Measurements from ENCODE around the gene TREML4.

The TREML4 gene

GRCh38 chr6:41228616-41229015 is 467 bp downstream of the TREML4 start:
- TF ChIP-seq GABPA (IDR thresholded peaks at IDR 0.05; ENCODE audit: low read depth) = no peak
- TF ChIP-seq CTCF (IDR thresholded peaks at IDR 0.05; ENCODE audit: insufficient read depth, low read length) = no peak
- 0 out of 2 replicates have a peak overlapping the region, but pooled peaks have one; percentile 42 for H3K27ac ChIP-seq (replicated peaks)
- H3K27me3 ChIP-seq (ENCODE audit: insufficient read depth, poor library complexity, severe bottlenecking) = no peaks in the 10 kb centered on the region
- DNase-seq (ENCODE audit: low read depth in 1 of 2, low spot score in 1 of 2) = peak in 1 of 2 experiments; percentile 63
- H3K4me3 ChIP-seq (replicated peaks; ENCODE audit: insufficient read depth, low read length) = no peak overlapping the region

GRCh38 chr6:41229721-41230120 is 1.6 kb downstream of the TREML4 start:
- no peak overlapping the region for H3K27ac ChIP-seq (replicated peaks)
- H3K4me3 ChIP-seq (replicated peaks; ENCODE audit: insufficient read depth, low read length) = no peak overlapping the region
- DNase-seq (ENCODE audit: low read depth in 1 of 2, low spot score in 1 of 2) = no peak
- no peak for TF ChIP-seq REST (IDR thresholded peaks at IDR 0.05; ENCODE audit: insufficient replicate concordance, low read depth)
- H3K27me3 ChIP-seq (ENCODE audit: insufficient read depth, poor library complexity, severe bottlenecking) = no peaks in the 10 kb centered on the region

GRCh38 chr6:41231246-41231645 is 3.1 kb downstream of the TREML4 start:
- Histone ChIP-seq H3K27ac (replicated peaks) (no peak overlapping the region), H3K27me3 (ENCODE audit: insufficient read depth, poor library complexity, severe bottlenecking) (no peaks in the 10 kb centered on the region), H3K4me3 (replicated peaks; ENCODE audit: insufficient read depth, low read length) (no peak overlapping the region)
- TF ChIP-seq GABPA (IDR thresholded peaks at IDR 0.05; ENCODE audit: low read depth) (no peak), POLR2AphosphoS5 (IDR thresholded peaks at IDR 0.05; ENCODE audit: low read depth) (no peak), SPI1 (IDR thresholded peaks at IDR 0.05; ENCODE audit: borderline replicate concordance, low read depth) (no peak), CTCF (IDR thresholded peaks at IDR 0.05; ENCODE audit: insufficient read depth, low read length) (no peak), REST (IDR thresholded peaks at IDR 0.05; ENCODE audit: insufficient replicate concordance, low read depth) (no peak)
- DNase-seq (ENCODE audit: low read depth in 1 of 2, low spot score in 1 of 2) = no peak

- Histone ChIP-seq H3K27ac (replicated peaks) (no peak overlapping the region), H3K4me3 (replicated peaks; ENCODE audit: insufficient read depth, low read length) (no peak overlapping the region), H3K27me3 (ENCODE audit: insufficient read depth, poor library complexity, severe bottlenecking) (no peaks in the 10 kb centered on the region)
- TF ChIP-seq CTCF (IDR thresholded peaks at IDR 0.05; ENCODE audit: insufficient read depth, low read length) = no peak
- TF ChIP-seq REST (IDR thresholded peaks at IDR 0.05; ENCODE audit: insufficient replicate concordance, low read depth) = no peak
- no peak for TF ChIP-seq POLR2AphosphoS5 (IDR thresholded peaks at IDR 0.05; ENCODE audit: low read depth)
- no peak for TF ChIP-seq GABPA (IDR thresholded peaks at IDR 0.05; ENCODE audit: low read depth)
- TF ChIP-seq SPI1 (IDR thresholded peaks at IDR 0.05; ENCODE audit: borderline replicate concordance, low read depth) = no peak
- DNase-seq (ENCODE audit: low read depth in 1 of 2, low spot score in 1 of 2) = no peak
Measured at GRCh38 chr6:41232667-41233066, 4.5 kb downstream of the TREML4 start.

Measured in HL-60 (cell line).